ENCODE measurements around the gene FAM227B.
"Not testable (repeated sequence)": the region's sequence is repeated elsewhere in the genome, so short reads cannot be mapped to it uniquely, and the experiment has no call there.

Gene FAM227B

GRCh38 chr15:49589030-49589429 lies 31.6 kb downstream of the FAM227B start:
- no peak for TF ChIP-seq POLR2A (IDR thresholded peaks at IDR 0.05; ENCODE audit: low read depth, low read length)
- FAIRE-seq (no peak), DNase-seq (ENCODE audit: insufficient read length, low spot score) (no peak)

DNA sequence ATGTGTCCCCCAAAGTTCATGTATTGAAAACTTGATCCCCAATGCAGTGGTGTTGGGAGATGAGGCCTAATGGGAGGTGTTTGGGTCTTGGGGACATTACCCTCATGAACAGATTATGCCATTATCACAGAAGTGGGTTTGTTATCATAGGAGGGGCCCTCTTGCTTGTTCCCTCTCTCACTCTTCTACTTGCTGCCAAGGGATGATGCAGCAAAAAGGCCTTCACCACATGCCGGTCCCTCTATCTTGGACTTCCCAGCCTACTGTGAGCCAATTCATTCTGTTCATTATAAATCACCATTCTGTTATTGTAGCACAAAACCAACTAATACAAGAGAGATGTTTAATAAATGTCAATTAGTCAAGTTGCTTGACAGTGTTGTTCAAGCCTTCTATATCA lies 47.2 kb downstream of the FAM227B start:
- FAIRE-seq (no peak), DNase-seq (ENCODE audit: insufficient read length, low spot score) (no peak)
- no peak for TF ChIP-seq POLR2A (IDR thresholded peaks at IDR 0.05; ENCODE audit: low read depth, low read length)

DNA sequence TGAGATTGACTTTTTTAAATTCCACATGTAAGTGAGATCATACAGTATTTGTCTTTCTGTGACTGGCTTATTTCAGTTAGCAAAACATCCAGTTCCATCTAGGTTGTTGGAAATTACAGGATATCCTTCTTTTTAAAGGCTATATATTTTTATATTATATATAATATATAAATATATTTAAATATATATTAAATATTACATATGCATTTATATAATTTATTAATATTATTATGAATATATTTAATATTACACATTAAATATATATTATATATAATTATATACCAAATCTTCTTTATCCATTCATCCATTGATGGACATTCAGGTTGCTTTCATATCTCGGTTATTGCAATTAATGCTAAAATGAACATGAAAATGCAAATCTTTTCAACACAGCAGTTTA lies 49.9 kb downstream of the FAM227B start:
- DNase-seq (ENCODE audit: insufficient read length, low spot score) (no peak), FAIRE-seq (no peak)
- TF ChIP-seq POLR2A (IDR thresholded peaks at IDR 0.05; ENCODE audit: low read depth, low read length) = no peak

GRCh38 chr15:49570174-49570573 lies 50.4 kb downstream of the FAM227B start:
- TF ChIP-seq POLR2A (IDR thresholded peaks at IDR 0.05; ENCODE audit: low read depth, low read length) = no peak
- DNase-seq (ENCODE audit: insufficient read length, low spot score) (no peak), FAIRE-seq (no peak)

DNA sequence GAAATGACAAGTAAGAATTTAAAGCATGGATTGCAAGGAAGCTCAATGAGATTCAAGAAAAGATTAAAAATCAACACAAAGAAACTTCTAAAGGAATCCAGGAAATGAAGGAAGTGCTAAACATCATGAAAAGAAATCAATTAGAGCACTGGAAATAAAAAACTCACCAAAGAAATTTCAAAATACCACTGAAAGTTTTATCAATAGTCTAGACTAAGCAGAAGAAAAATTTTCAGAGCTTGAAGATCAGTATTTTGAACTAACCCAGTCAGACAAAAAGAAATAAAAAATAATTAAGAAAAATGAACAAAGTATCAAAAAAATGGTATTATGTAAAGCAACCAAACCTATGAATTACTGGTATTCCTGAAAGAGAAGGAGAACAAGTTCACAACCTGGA lies 60.6 kb downstream of the FAM227B start:
- FAIRE-seq (no peak), DNase-seq (ENCODE audit: insufficient read length, low spot score) (no peak)
- no peak for TF ChIP-seq POLR2A (IDR thresholded peaks at IDR 0.05; ENCODE audit: low read depth, low read length)

- no peak for TF ChIP-seq POLR2A (IDR thresholded peaks at IDR 0.05; ENCODE audit: low read depth, low read length)
- DNase-seq (ENCODE audit: insufficient read length, low spot score) (no peak), FAIRE-seq (no peak)
Measured at GRCh38 chr15:49558929-49559328, 61.7 kb downstream of the FAM227B start.

GRCh38 chr15:49556437-49556836 lies 64.2 kb downstream of the FAM227B start:
- FAIRE-seq = no peak
- DNase-seq (ENCODE audit: insufficient read length, low spot score) = no peak
- no peak for TF ChIP-seq POLR2A (IDR thresholded peaks at IDR 0.05; ENCODE audit: low read depth, low read length)

- not testable (repeated sequence) for FAIRE-seq; DNase-seq (ENCODE audit: insufficient read length, low spot score)
Measured at GRCh38 chr15:49550342-49550741, 70.3 kb downstream of the FAM227B start.

DNA sequence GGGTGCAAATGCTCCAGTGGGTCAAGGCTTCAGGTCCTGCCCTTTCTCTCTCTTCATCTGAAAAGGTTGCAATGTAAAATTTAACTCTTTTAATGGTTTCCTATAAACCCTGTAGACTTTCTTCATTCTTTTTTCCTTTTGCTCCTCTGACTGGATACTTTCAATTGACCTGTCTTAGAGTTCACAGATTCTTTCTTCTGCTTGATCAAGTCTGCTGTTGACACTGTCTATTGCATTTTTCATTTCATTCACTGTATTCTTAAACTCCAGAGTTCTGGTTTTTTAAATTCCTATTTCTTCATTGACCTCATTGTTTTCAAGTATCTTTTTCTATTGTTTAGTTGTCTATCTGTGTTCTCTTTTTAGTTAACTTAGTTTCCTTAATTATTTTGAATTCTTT lies 82.1 kb downstream of the FAM227B start:
- FAIRE-seq (no peak), DNase-seq (ENCODE audit: insufficient read length, low spot score) (no peak)
- TF ChIP-seq POLR2A (IDR thresholded peaks at IDR 0.05; ENCODE audit: low read depth, low read length) = no peak

DNA sequence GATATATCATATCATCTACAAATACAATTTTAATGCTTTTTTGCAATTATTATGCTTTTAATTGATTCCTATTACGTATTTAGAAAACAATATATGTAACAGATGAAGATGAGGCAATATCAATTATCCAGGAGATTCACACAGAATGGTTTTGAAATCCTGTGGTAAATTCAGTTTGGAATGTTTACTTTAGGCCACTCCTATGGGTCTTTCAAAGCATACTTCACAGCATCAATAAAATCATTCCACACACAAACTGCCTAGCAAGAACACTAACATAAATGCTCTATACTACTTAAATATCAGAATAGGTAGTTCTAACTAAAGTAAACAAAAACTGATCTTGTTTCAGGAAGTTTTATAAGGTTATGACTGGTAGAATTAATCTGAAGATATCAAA lies 90.5 kb downstream of the FAM227B start:
- FAIRE-seq (no peak), DNase-seq (ENCODE audit: insufficient read length, low spot score) (no peak)
- TF ChIP-seq POLR2A (IDR thresholded peaks at IDR 0.05; ENCODE audit: low read depth, low read length) = no peak

- DNase-seq (ENCODE audit: insufficient read length, low spot score) (no peak), FAIRE-seq (no peak)
- TF ChIP-seq POLR2A (IDR thresholded peaks at IDR 0.05; ENCODE audit: low read depth, low read length) = no peak
Measured at GRCh38 chr15:49528289-49528688, 92.3 kb downstream of the FAM227B start.

DNA sequence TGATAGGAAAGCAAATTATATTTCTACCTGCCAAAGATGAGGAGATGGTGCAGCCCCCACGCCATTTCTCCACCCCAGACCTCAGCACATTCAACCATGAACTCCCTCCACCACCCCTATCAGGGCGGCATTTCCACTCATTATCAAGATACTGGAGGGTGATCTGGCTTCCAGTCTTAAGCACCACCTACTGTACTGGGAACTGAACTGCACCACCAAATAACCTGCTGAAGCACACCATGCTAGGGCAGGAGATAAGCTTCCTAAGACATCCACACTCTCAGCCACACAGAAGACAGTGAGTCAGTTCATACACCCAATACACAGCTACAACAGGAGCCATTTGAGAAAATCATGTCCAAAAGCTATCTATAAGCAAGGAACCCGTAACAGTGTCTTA lies 98.8 kb downstream of the FAM227B start:
- no peak for FAIRE-seq
- no peak for DNase-seq (ENCODE audit: insufficient read length, low spot score)
- TF ChIP-seq POLR2A (IDR thresholded peaks at IDR 0.05; ENCODE audit: low read depth, low read length) = no peak

GRCh38 chr15:49512739-49513138 lies 107.9 kb downstream of the FAM227B start:
- FAIRE-seq; DNase-seq (ENCODE audit: insufficient read length, low spot score): not testable (repeated sequence)

DNA sequence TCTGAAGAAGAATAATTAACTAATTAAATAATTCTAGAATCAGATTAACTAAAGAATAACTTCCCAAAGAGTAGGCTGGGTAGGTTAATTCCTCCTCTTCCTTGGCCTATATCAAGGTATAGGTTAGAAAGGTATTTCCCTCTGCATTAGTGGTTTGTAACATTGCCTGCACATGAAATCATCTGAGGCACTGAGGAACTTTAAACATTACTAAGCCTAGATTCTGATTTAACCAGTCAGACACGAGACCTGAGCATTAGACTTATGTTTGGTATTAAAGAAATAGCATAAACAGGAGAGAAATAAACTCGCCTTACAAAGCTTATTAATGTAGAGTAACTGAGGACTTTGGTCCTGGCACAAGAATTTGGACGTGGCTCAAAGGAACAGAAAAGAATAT lies 113.4 kb downstream of the FAM227B start:
- no peak for TF ChIP-seq POLR2A (IDR thresholded peaks at IDR 0.05; ENCODE audit: low read depth, low read length)
- FAIRE-seq (no peak), DNase-seq (ENCODE audit: insufficient read length, low spot score) (no peak)

DNA sequence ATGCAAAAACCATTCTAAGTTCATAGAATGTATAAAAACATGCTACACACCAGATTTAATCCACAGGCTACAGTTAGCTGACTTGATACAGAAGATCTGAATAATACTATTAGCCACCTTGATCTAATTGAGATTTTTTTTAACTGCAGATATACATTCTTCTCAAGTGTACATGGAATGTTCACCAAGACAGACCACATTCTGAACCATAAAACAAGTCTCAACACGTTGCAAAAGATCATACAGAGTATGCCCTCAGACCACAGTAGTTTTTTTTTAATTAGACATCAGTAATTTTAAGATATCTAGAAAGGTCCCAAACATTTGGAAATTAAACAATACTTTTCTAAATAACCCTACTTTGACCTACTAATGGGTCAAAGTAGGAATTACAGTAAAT lies 114.3 kb downstream of the FAM227B start:
- FAIRE-seq (no peak), DNase-seq (ENCODE audit: insufficient read length, low spot score) (no peak)
- TF ChIP-seq POLR2A (IDR thresholded peaks at IDR 0.05; ENCODE audit: low read depth, low read length) = no peak

GRCh38 chr15:49501586-49501985 lies 119.0 kb downstream of the FAM227B start:
- no peak for DNase-seq (ENCODE audit: insufficient read length, low spot score)
- FAIRE-seq = no peak

More at GRCh38 chr15:49501586-49501985, 119.0 kb downstream of the FAM227B start:
- TF ChIP-seq POLR2A (IDR thresholded peaks at IDR 0.05; ENCODE audit: low read depth, low read length) = no peak
